ENCODE results near the gene CHRM4. TPM values are rescaled to one million over a fixed set of nuclear protein-coding genes. Genes with fewer than 3 reads are reported as not detected.

The CHRM4 gene
- total RNA-seq, 2 donors from 2014 or later = 0.46 TPM; not detected in 1

GRCh38 chr11:46393231-46393616 lies 1.6 kb upstream of the CHRM4 start:
- no peak for TF ChIP-seq CTCF (conservative IDR thresholded peaks at IDR 0.05)
- H3K4me1 ChIP-seq (ENCODE audit: control insufficient read depth, insufficient read depth, low read length) = peaks cover 8% of the 10 kb centered on the region
- H3K36me3 ChIP-seq (ENCODE audit: control insufficient read depth, insufficient read depth, low read length) = peaks cover 25% of the 10 kb centered on the region
- no peaks in the 10 kb centered on the region for H3K9me3 ChIP-seq (ENCODE audit: control insufficient read depth, low read length)
- H3K9me3 Mint-ChIP-seq = no peaks in the 10 kb centered on the region
- DNase-seq = no peak
- H3K4me1 Mint-ChIP-seq = peaks cover 17% of the 10 kb centered on the region
- no peak overlapping the region for H3K9ac ChIP-seq (ENCODE audit: extremely low read depth, low read length, poor library complexity, severe bottlenecking)
- H3K27me3 ChIP-seq (ENCODE audit: control insufficient read depth, insufficient read depth, low read length, poor library complexity, severe bottlenecking) = peaks cover 38% of the 10 kb centered on the region
- peak overlapping the region; percentile 60 for H3K4me3 Mint-ChIP-seq
- H3K36me3 Mint-ChIP-seq (ENCODE audit: low read depth) = peaks cover 22% of the 10 kb centered on the region
- H3K4me3 ChIP-seq (ENCODE audit: low read length) = peak overlapping the region; percentile 79
- H3K27me3 Mint-ChIP-seq (ENCODE audit: insufficient read depth) = peaks cover 46% of the 10 kb centered on the region
- WGBS, 2 experiments (ENCODE audit: insufficient coverage in 1 of 2, insufficient read length in 1 of 2) = 50 to 69% methylated on average over 2 to 4 of the region's 4 CpGs
- no peak overlapping the region for H3K27ac ChIP-seq (ENCODE audit: low read depth, low read length)
- H3K27ac Mint-ChIP-seq = no peak overlapping the region

DNA sequence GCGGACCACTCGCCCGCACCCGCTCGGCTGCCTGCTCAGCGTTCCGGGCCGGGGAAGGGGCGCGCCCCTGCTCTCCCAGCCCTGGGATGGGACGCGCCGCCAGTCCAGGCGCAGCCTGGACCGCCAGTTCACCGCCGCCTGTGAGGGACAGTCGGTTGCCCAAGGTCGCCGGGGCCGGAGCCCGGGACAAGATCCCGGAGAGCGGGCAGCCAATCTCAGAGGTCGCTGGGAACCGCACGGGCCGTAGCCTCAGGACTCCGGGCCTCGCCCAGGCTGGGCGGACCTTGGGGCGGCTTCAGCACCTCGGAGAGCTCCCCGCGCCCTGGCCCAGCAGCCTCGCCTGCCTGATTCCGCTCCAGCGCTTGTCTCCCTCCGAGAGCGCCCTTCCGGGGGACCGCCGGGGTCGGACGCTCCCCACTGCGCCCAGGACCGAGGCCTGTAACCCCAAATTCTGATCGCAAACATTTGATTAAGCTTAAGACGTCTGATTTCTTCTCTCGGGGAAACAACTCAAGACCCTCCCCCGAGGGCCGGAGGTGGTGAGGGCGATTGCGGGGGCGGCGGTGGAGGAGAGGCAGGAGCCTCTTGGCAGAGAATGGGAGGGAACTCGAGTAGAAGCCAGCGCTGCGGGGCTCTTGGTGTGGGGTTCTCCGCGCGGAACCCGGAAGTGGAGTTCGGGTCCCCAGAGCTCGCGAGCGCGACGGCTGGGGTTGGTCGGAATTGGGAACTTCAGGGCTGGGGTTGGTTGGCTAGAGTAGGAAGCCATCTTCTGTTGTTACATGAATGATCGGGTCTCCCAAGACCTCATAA lies 1.1 kb upstream of the CHRM4 start:
- Histone ChIP-seq H3K4me1 (ENCODE audit: control insufficient read depth, insufficient read depth, low read length) (peaks cover 13% of the 10 kb centered on the region), H3K27me3 (ENCODE audit: control insufficient read depth, insufficient read depth, low read length, poor library complexity, severe bottlenecking) (peaks cover 44% of the 10 kb centered on the region), H3K36me3 (ENCODE audit: control insufficient read depth, insufficient read depth, low read length) (peaks cover 20% of the 10 kb centered on the region), H3K27ac (ENCODE audit: low read depth, low read length) (no peak overlapping the region), H3K4me3 (ENCODE audit: low read length) (peak overlapping the region; percentile 79), H3K9ac (ENCODE audit: extremely low read depth, low read length, poor library complexity, severe bottlenecking) (no peak overlapping the region), H3K9me3 (ENCODE audit: control insufficient read depth, low read length) (no peaks in the 10 kb centered on the region)
- H3K27ac Mint-ChIP-seq = no peak overlapping the region
- peaks cover 22% of the 10 kb centered on the region for H3K4me1 Mint-ChIP-seq
- H3K4me3 Mint-ChIP-seq = peak overlapping the region; percentile 60
- H3K27me3 Mint-ChIP-seq (ENCODE audit: insufficient read depth) = peaks cover 52% of the 10 kb centered on the region
- DNase-seq = peak; percentile 97
- TF ChIP-seq CTCF (conservative IDR thresholded peaks at IDR 0.05) = peak; percentile 27
- 3 to 4% methylated on average over 37 to 71 of the region's 71 CpGs for WGBS, 2 experiments (ENCODE audit: insufficient coverage in 1 of 2, insufficient read length in 1 of 2)
- H3K36me3 Mint-ChIP-seq (ENCODE audit: low read depth) = peaks cover 17% of the 10 kb centered on the region
- H3K9me3 Mint-ChIP-seq = no peaks in the 10 kb centered on the region

GRCh38 chr11:46391186-46391577 lies 394 bp downstream of the CHRM4 start:
- Mint-ChIP-seq H3K9me3 (no peaks in the 10 kb centered on the region), H3K4me1 (peaks cover 25% of the 10 kb centered on the region), H3K36me3 (ENCODE audit: low read depth) (peaks cover 5% of the 10 kb centered on the region), H3K27ac (no peak overlapping the region), H3K27me3 (ENCODE audit: insufficient read depth) (peaks cover 66% of the 10 kb centered on the region), H3K4me3 (peak overlapping the region; percentile 46)
- no peak for TF ChIP-seq CTCF (conservative IDR thresholded peaks at IDR 0.05)
- Histone ChIP-seq H3K36me3 (ENCODE audit: control insufficient read depth, insufficient read depth, low read length) (peaks cover 8% of the 10 kb centered on the region), H3K4me1 (ENCODE audit: control insufficient read depth, insufficient read depth, low read length) (peaks cover 18% of the 10 kb centered on the region), H3K9me3 (ENCODE audit: control insufficient read depth, low read length) (no peaks in the 10 kb centered on the region), H3K9ac (ENCODE audit: extremely low read depth, low read length, poor library complexity, severe bottlenecking) (no peak overlapping the region), H3K27ac (ENCODE audit: low read depth, low read length) (no peak overlapping the region), H3K4me3 (ENCODE audit: low read length) (no peak overlapping the region), H3K27me3 (ENCODE audit: control insufficient read depth, insufficient read depth, low read length, poor library complexity, severe bottlenecking) (peaks cover 58% of the 10 kb centered on the region)
- 5% methylated on average over 8 to 31 of the region's 31 CpGs for WGBS, 2 experiments (ENCODE audit: insufficient coverage in 1 of 2, insufficient read length in 1 of 2)
- no peak for DNase-seq

All from endodermal cell (in vitro differentiated cells).